Right lobe of liver (tissue), 4 donors: ENCODE data around the gene CCDC148.

Experiments
- POLR2A ChIP-seq: fragments of 450-650 bp; IDR thresholded peaks from one replicate; pipeline ENCODE4 v1.6.1; 2017; ENCODE audit warnings: antibody characterized with exemption, mild to moderate bottlenecking
- TF ChIP-seq, protein P1 (sequence below), 4 donors: fragments of 200-600 bp in 3 of 4; fragments of 450-650 bp in 1 of 4; IDR thresholded peaks; one replicate each; pipeline versions ENCODE4 v1.5.1 to v1.8.0; 2016 to 2022; ENCODE audit warnings: antibody characterized with exemption in 4 of 4, mild to moderate bottlenecking in 2 of 4
- donor health status: DM: no; HTN: no; CAD: no.
- donor health status: DM: no; HTN: no; CAD: no.
- donor health status: DM: no; HTN: yes; CAD: no.

DNA sequence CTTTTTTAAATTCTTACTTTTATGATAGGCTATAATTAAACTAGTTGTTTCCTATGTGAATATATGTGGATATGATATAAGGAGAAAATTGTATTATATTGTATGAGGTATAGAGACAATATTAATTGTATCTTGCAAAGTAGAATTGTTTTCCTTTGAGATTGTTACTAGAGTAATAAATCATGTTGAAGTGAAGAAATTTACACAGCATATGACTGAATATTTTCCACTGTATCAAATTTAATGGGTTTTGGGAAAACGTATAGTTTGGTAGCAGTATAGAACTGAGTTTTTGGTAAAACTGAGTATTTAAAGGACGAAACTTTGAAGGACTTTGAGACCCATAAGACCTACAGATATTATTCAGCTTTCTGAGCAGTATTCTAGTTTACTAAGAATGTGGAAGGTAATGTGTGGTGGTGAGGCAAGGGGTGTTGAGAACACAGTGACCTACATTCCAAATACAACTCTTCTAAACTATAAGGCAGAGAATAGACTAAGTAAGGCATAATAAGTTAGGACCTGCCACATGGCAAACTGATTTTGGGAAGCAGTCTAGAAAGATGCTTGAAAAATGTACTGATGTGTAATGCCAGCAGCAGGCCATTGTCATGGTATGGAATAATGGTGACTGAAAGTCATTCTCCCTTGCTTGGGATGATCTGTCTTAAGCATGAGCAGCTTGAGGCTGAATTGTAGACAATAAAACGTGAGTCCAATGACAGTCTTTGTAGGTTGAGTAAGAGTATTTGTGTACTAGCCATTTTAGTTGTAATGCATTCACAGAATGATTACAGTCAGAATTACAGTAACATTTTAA lies 29.8 kb upstream of the CCDC148 start:
- TF ChIP-seq, protein P1, sequence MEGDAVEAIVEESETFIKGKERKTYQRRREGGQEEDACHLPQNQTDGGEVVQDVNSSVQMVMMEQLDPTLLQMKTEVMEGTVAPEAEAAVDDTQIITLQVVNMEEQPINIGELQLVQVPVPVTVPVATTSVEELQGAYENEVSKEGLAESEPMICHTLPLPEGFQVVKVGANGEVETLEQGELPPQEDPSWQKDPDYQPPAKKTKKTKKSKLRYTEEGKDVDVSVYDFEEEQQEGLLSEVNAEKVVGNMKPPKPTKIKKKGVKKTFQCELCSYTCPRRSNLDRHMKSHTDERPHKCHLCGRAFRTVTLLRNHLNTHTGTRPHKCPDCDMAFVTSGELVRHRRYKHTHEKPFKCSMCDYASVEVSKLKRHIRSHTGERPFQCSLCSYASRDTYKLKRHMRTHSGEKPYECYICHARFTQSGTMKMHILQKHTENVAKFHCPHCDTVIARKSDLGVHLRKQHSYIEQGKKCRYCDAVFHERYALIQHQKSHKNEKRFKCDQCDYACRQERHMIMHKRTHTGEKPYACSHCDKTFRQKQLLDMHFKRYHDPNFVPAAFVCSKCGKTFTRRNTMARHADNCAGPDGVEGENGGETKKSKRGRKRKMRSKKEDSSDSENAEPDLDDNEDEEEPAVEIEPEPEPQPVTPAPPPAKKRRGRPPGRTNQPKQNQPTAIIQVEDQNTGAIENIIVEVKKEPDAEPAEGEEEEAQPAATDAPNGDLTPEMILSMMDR (IDR thresholded peaks at IDR 0.05): no peak
- no peak for TF ChIP-seq POLR2A
